Esophagus squamous epithelium (tissue), 4 donors: ENCODE results near the gene DST.

Experiments used
- POLR2A ChIP-seq, 4 donors: fragments of 450-650 bp; IDR thresholded peaks; one replicate each; pipeline ENCODE4 v1.6.1; 2017; ENCODE audit warnings: antibody characterized with exemption in 4 of 4, mild to moderate bottlenecking in 4 of 4, moderate library complexity in 3 of 4
- TF ChIP-seq, protein P1 (sequence below), 6 experiments: fragments of 450-650 bp in 4 of 6; fragments of 200-600 bp in 2 of 6; sonication (generic) in 2 of 6; IDR thresholded peaks; one replicate each; pipeline ENCODE4 v1.5.1; 2016 to 2019; ENCODE audit warnings: antibody characterized with exemption in 6 of 6, mild to moderate bottlenecking in 4 of 6, moderate library complexity in 4 of 6

DNA sequence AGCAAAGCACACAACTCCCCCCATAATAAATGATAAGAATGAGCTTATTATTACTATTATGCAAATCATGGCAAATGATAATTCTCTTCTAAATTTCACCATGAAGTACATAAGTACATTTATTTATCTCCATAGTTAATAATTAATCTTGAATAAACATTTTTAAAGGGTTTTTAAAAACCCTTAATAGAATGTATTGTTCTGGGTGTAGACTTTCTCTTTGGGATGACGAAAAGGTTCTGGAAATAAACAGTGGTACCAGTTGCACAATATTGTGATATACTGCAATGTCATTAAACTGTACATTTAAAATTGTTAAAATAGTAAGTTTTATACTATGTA, 18.0 kb downstream of the DST start:
- no peak for TF ChIP-seq POLR2A (IDR thresholded peaks at IDR 0.05)
- TF ChIP-seq, protein P1, sequence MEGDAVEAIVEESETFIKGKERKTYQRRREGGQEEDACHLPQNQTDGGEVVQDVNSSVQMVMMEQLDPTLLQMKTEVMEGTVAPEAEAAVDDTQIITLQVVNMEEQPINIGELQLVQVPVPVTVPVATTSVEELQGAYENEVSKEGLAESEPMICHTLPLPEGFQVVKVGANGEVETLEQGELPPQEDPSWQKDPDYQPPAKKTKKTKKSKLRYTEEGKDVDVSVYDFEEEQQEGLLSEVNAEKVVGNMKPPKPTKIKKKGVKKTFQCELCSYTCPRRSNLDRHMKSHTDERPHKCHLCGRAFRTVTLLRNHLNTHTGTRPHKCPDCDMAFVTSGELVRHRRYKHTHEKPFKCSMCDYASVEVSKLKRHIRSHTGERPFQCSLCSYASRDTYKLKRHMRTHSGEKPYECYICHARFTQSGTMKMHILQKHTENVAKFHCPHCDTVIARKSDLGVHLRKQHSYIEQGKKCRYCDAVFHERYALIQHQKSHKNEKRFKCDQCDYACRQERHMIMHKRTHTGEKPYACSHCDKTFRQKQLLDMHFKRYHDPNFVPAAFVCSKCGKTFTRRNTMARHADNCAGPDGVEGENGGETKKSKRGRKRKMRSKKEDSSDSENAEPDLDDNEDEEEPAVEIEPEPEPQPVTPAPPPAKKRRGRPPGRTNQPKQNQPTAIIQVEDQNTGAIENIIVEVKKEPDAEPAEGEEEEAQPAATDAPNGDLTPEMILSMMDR (IDR thresholded peaks at IDR 0.05): no peak
